ENCODE results near the gene PCNA. TPM values are rescaled to one million over a fixed set of nuclear protein-coding genes. Genes with fewer than 3 reads are reported as not detected.

Gene PCNA
- total RNA-seq, 2 donors from 2014 or later, result 168 to 169 TPM

- Histone ChIP-seq H3K27me3 (ENCODE audit: control insufficient read depth, insufficient read depth, low read length, poor library complexity, severe bottlenecking) (no peaks in the 10 kb centered on the region), H3K4me3 (ENCODE audit: low read length) (no peak overlapping the region), H3K4me1 (ENCODE audit: control insufficient read depth, insufficient read depth, low read length) (no peaks in the 10 kb centered on the region), H3K9me3 (ENCODE audit: control insufficient read depth, low read length) (no peaks in the 10 kb centered on the region), H3K9ac (ENCODE audit: extremely low read depth, low read length, poor library complexity, severe bottlenecking) (no peak overlapping the region), H3K27ac (ENCODE audit: low read depth, low read length) (no peak overlapping the region), H3K36me3 (ENCODE audit: control insufficient read depth, insufficient read depth, low read length) (no peaks in the 10 kb centered on the region)
- H3K9me3 Mint-ChIP-seq, result no peaks in the 10 kb centered on the region
- no peak overlapping the region for H3K4me3 Mint-ChIP-seq
- H3K27me3 Mint-ChIP-seq (ENCODE audit: insufficient read depth), result no peaks in the 10 kb centered on the region
- H3K27ac Mint-ChIP-seq, result no peak overlapping the region
- WGBS, 2 experiments (ENCODE audit: insufficient coverage in 1 of 2, insufficient read length in 1 of 2), result 59 to 91% methylated on average over 2 to 3 of the region's 3 CpGs
- TF ChIP-seq, protein P1, sequence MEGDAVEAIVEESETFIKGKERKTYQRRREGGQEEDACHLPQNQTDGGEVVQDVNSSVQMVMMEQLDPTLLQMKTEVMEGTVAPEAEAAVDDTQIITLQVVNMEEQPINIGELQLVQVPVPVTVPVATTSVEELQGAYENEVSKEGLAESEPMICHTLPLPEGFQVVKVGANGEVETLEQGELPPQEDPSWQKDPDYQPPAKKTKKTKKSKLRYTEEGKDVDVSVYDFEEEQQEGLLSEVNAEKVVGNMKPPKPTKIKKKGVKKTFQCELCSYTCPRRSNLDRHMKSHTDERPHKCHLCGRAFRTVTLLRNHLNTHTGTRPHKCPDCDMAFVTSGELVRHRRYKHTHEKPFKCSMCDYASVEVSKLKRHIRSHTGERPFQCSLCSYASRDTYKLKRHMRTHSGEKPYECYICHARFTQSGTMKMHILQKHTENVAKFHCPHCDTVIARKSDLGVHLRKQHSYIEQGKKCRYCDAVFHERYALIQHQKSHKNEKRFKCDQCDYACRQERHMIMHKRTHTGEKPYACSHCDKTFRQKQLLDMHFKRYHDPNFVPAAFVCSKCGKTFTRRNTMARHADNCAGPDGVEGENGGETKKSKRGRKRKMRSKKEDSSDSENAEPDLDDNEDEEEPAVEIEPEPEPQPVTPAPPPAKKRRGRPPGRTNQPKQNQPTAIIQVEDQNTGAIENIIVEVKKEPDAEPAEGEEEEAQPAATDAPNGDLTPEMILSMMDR (conservative IDR thresholded peaks at IDR 0.05), result no peak
- peaks cover 8% of the 10 kb centered on the region for H3K36me3 Mint-ChIP-seq (ENCODE audit: low read depth)
- peaks cover 4% of the 10 kb centered on the region for H3K4me1 Mint-ChIP-seq
- DNase-seq, result no peak
These were observed 31.1 kb downstream of the PCNA start for GRCh38 chr20:5088688-5089087.

DNA sequence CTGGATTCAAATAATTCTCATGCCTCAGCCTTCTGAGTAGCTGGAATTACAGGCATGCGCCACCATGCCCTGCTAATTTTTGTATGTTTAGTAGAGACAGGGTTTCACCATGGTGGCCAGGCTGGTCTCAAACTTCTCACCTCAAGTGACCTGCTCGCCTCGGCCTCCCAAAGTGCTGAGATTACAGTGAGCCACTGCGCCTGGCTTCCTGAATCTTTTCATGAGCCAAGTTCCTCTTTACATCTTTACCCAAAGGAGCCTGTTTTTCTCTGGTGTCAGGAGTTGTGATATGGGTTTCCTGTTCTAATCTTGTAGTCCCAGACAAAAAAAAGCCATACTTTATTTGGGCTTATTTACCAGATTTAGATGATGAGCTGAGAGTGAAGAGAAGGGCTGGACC lies 34.4 kb downstream of the PCNA start:
- Mint-ChIP-seq H3K27ac (no peak overlapping the region), H3K4me1 (no peaks in the 10 kb centered on the region), H3K4me3 (no peak overlapping the region), H3K36me3 (ENCODE audit: low read depth) (no peaks in the 10 kb centered on the region), H3K9me3 (no peaks in the 10 kb centered on the region), H3K27me3 (ENCODE audit: insufficient read depth) (no peaks in the 10 kb centered on the region)
- Histone ChIP-seq H3K4me3 (ENCODE audit: low read length) (no peak overlapping the region), H3K9me3 (ENCODE audit: control insufficient read depth, low read length) (no peaks in the 10 kb centered on the region), H3K27ac (ENCODE audit: low read depth, low read length) (no peak overlapping the region), H3K27me3 (ENCODE audit: control insufficient read depth, insufficient read depth, low read length, poor library complexity, severe bottlenecking) (no peaks in the 10 kb centered on the region), H3K4me1 (ENCODE audit: control insufficient read depth, insufficient read depth, low read length) (no peaks in the 10 kb centered on the region), H3K9ac (ENCODE audit: extremely low read depth, low read length, poor library complexity, severe bottlenecking) (no peak overlapping the region), H3K36me3 (ENCODE audit: control insufficient read depth, insufficient read depth, low read length) (no peaks in the 10 kb centered on the region)
- DNase-seq, result no peak
- TF ChIP-seq, protein P1 (conservative IDR thresholded peaks at IDR 0.05), result no peak
- WGBS, 2 experiments (ENCODE audit: insufficient coverage in 1 of 2, insufficient read length in 1 of 2), result 97 to 100% methylated on average over 3 to 4 of the region's 4 CpGs

GRCh38 chr20:5080384-5080877 lies 39.3 kb downstream of the PCNA start:
- no peaks in the 10 kb centered on the region for H3K36me3 Mint-ChIP-seq (ENCODE audit: low read depth)
- H3K4me3 Mint-ChIP-seq, result no peak overlapping the region
- 94 to 96% methylated on average over 9 to 10 of the region's 10 CpGs for WGBS, 2 experiments (ENCODE audit: insufficient coverage in 1 of 2, insufficient read length in 1 of 2)
- H3K9ac ChIP-seq (ENCODE audit: extremely low read depth, low read length, poor library complexity, severe bottlenecking), result no peak overlapping the region
- no peaks in the 10 kb centered on the region for H3K36me3 ChIP-seq (ENCODE audit: control insufficient read depth, insufficient read depth, low read length)
- H3K27me3 ChIP-seq (ENCODE audit: control insufficient read depth, insufficient read depth, low read length, poor library complexity, severe bottlenecking), result no peaks in the 10 kb centered on the region
- H3K9me3 Mint-ChIP-seq, result no peaks in the 10 kb centered on the region
- H3K4me3 ChIP-seq (ENCODE audit: low read length), result no peak overlapping the region
- no peaks in the 10 kb centered on the region for H3K4me1 ChIP-seq (ENCODE audit: control insufficient read depth, insufficient read depth, low read length)
- no peak for DNase-seq
- no peaks in the 10 kb centered on the region for H3K9me3 ChIP-seq (ENCODE audit: control insufficient read depth, low read length)
- H3K4me1 Mint-ChIP-seq, result no peaks in the 10 kb centered on the region
- H3K27ac Mint-ChIP-seq, result no peak overlapping the region
- no peak overlapping the region for H3K27ac ChIP-seq (ENCODE audit: low read depth, low read length)
- TF ChIP-seq, protein P1 (conservative IDR thresholded peaks at IDR 0.05), result no peak
- H3K27me3 Mint-ChIP-seq (ENCODE audit: insufficient read depth), result no peaks in the 10 kb centered on the region
